DMS 273 treated with DMSO at 0.1 percent for 48 hours (cell line): Measurements from ENCODE around the gene RTF2.

Source experiments
- DNase-seq: peaks from one replicate; lab custom pipeline; 2025; lab: John Stamatoyannopoulos, UW

The RTF2 gene

GRCh38 chr20:56439771-56440291 lies 28.6 kb upstream of the RTF2 start:
- DNase-seq = no peak

GRCh38 chr20:56440346-56441007 lies 27.9 kb upstream of the RTF2 start:
- no peak for DNase-seq

GRCh38 chr20:56442389-56443365 lies 25.8 kb upstream of the RTF2 start:
- no peak for DNase-seq

GRCh38 chr20:56443654-56444540 lies 24.5 kb upstream of the RTF2 start:
- no peak for DNase-seq

- DNase-seq = no peak
These were observed 23.3 kb upstream of the RTF2 start for GRCh38 chr20:56445130-56445529.

- DNase-seq = no peak
These were observed 22.9 kb upstream of the RTF2 start for GRCh38 chr20:56445540-56445939.

- no peak for DNase-seq
These were observed 21.2 kb upstream of the RTF2 start for GRCh38 chr20:56447227-56447626.

- no peak for DNase-seq
These were observed 19.0 kb upstream of the RTF2 start for GRCh38 chr20:56449459-56449858.

- no peak for DNase-seq
These were observed 17.2 kb upstream of the RTF2 start for GRCh38 chr20:56451056-56451765.

GRCh38 chr20:56453352-56453751 lies 15.1 kb upstream of the RTF2 start:
- no peak for DNase-seq

- DNase-seq = no peak
These were observed 13.7 kb upstream of the RTF2 start for GRCh38 chr20:56454754-56455153.

GRCh38 chr20:56458206-56458821 lies 10.1 kb upstream of the RTF2 start:
- no peak for DNase-seq

GRCh38 chr20:56460459-56460858 lies 8.0 kb upstream of the RTF2 start:
- no peak for DNase-seq

- DNase-seq = no peak
These were observed 6.9 kb upstream of the RTF2 start for GRCh38 chr20:56461576-56461975.

GRCh38 chr20:56463428-56463827 lies 5.0 kb upstream of the RTF2 start:
- no peak for DNase-seq

GRCh38 chr20:56465997-56466396 lies 2.4 kb upstream of the RTF2 start:
- no peak for DNase-seq

GRCh38 chr20:56467968-56468315 lies 485 bp upstream of the RTF2 start:
- DNase-seq = no peak

- DNase-seq = no peak
These were observed 636 bp downstream of the RTF2 start for GRCh38 chr20:56469077-56469449.

- DNase-seq = no peak
These were observed 15.5 kb downstream of the RTF2 start for GRCh38 chr20:56483970-56484369.

GRCh38 chr20:56487216-56487615 lies 18.8 kb downstream of the RTF2 start:
- DNase-seq = no peak

GRCh38 chr20:56488566-56488965 lies 20.1 kb downstream of the RTF2 start:
- DNase-seq = no peak
